ENCODE data around the gene COL8A2.

Gene COL8A2

DNA sequence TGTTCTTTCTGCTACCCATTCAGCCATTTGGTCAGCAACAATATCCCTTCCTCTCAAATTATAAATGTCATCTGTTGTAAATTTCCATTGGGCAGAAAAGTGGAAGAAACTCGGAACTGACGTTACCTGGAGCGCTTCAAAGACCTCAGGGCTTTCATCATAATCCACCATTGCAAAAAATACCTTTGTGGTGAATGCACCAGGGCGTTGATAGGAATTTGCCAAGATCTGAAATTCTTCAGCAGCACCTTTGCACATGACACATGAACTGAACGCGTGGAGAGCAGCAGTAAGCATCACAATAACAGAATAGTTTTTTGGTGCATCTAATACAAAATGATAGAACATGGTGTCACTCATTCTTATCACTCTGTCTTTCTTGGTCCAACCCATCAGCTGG is 44.2 kb downstream of the COL8A2 start:
- Mint-ChIP-seq H3K4me3 (no peak overlapping the region), H3K9me3 (no peaks in the 10 kb centered on the region), H3K36me3 (no peaks in the 10 kb centered on the region), H3K27me3 (peaks cover 10% of the 10 kb centered on the region), H3K4me1 (no peaks in the 10 kb centered on the region), H3K27ac (no peak overlapping the region)
- DNase-seq (ENCODE audit: low spot score in 2 of 2) (no peak), ATAC-seq (ENCODE audit: low read depth) (no peak)

DNA sequence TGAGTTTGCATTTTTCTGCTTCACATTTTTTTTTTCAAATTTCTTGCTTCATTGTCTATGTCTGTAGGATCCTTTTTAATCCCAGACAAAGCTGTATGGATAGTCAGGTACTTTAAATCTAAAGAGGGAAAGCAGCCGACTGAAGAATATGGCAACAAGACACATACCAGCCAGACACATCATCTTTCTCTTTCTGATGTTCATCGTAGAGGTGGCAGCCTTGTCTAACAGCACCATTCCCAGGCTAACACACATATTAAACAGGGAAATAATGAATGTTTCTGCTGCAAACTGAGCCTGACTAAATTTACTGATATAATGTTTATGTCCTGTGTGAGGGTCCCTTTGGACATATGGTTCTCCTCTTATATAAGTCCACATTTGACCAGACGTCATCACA is 44.8 kb downstream of the COL8A2 start:
- H3K27me3 Mint-ChIP-seq: peaks cover 10% of the 10 kb centered on the region
- ATAC-seq (ENCODE audit: low read depth) (no peak), DNase-seq (ENCODE audit: low spot score in 2 of 2) (no peak)
- no peaks in the 10 kb centered on the region for H3K9me3 Mint-ChIP-seq
- H3K4me1 Mint-ChIP-seq: no peaks in the 10 kb centered on the region
- H3K36me3 Mint-ChIP-seq: no peaks in the 10 kb centered on the region
- no peak overlapping the region for H3K27ac Mint-ChIP-seq
- no peak overlapping the region for H3K4me3 Mint-ChIP-seq

DNA sequence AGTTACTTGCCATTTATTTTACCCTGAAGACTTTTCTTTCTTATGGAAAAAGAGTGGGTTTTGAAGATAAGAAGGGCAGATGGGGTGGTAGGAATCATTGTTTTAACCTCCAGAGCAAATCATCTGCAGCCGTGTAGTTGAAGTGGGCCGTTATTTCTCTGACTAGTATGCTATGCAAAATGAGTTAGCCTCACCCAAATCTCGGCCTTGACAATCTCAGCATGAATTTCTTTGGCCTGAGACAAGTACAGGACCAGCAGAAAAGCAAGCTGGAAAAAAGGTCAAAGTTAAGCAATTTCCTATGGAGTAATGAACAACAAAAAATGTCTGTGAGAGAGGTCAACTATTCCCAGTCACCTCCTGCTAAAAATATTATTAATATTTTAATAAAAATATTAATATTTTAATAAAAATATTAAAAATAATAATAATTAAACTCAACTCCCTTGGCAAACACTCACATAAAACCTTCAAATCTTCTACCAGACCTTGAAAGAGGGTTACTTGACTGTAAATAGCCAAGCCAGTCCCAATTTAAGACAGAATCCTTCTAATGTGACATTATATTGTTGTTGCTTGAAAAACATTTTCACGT is 47.9 kb downstream of the COL8A2 start:
- H3K27me3 Mint-ChIP-seq: peaks cover 3% of the 10 kb centered on the region
- ATAC-seq (ENCODE audit: low read depth) (no peak), DNase-seq (ENCODE audit: low spot score in 2 of 2) (no peak)
- H3K27ac Mint-ChIP-seq: no peak overlapping the region
- no peak overlapping the region for H3K4me3 Mint-ChIP-seq
- H3K4me1 Mint-ChIP-seq: no peaks in the 10 kb centered on the region
- H3K36me3 Mint-ChIP-seq: no peaks in the 10 kb centered on the region
- no peaks in the 10 kb centered on the region for H3K9me3 Mint-ChIP-seq

DNA sequence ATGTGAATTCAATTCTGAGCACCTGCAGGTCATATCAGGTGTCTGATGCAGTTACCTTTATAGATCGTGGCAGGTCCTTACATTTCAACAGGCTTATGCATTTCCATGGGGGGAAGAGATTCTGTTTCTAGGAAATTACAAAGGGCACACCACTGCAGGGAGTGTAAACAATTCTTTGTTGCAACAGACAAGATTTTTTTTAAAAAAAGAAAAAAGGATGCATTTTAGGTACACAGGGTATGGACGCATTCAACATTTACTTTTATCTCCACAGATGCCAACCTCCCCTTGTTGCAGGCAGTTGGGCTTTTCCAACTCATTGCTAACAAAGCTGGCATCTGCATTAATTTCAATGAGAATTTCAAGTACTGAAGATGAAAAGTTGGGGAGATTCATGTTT is 54.7 kb downstream of the COL8A2 start:
- H3K4me3 Mint-ChIP-seq: no peak overlapping the region
- no peaks in the 10 kb centered on the region for H3K36me3 Mint-ChIP-seq
- ATAC-seq (ENCODE audit: low read depth): no peak
- no peak overlapping the region for H3K27ac Mint-ChIP-seq
- H3K4me1 Mint-ChIP-seq: no peaks in the 10 kb centered on the region
- H3K9me3 Mint-ChIP-seq: no peaks in the 10 kb centered on the region
- DNase-seq (ENCODE audit: low spot score in 2 of 2): no peak
- no peaks in the 10 kb centered on the region for H3K27me3 Mint-ChIP-seq

DNA sequence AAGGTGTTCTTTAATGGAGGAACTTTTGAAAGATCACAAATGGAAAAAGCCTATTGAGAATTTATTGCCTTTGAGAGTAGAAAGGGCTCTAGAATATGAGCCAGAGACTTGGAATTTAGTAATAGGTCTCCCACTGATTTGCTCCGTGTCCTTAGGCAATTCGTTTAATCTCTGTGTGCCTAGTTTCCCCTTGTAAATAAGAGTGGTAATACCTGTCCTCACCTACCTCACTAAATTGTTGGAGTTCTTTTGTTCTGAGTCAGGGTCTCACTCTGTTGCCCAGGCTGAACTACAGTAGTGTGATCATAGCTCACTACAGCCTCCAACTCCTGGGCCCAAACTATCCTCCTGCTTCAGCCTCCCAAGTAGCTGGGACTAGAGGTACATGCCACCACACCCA is 56.2 kb downstream of the COL8A2 start:
- Mint-ChIP-seq H3K9me3 (no peaks in the 10 kb centered on the region), H3K36me3 (no peaks in the 10 kb centered on the region), H3K4me3 (no peak overlapping the region), H3K27ac (no peak overlapping the region), H3K27me3 (no peaks in the 10 kb centered on the region), H3K4me1 (no peaks in the 10 kb centered on the region)
- DNase-seq (ENCODE audit: low spot score in 2 of 2): no peak
- no peak for ATAC-seq (ENCODE audit: low read depth)

DNA sequence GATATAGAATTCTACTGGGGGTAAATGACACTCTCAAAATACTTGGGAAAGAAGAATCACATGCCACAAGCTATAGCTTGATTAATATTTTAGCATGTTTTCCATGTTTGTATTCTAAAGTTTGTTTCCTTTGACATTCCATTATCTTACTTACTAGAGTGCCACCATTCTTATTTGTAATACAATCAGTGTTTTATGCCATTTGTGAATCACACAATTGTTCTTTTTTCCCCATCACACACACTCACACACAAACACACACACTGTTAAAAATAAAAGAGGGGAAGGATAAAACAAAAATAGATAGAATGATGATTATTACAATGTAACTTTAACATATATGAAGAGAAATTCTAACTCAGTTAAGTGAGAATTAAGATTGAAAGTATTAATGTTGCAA is 57.2 kb downstream of the COL8A2 start:
- Mint-ChIP-seq H3K4me1 (no peaks in the 10 kb centered on the region), H3K27ac (no peak overlapping the region), H3K4me3 (no peak overlapping the region), H3K27me3 (no peaks in the 10 kb centered on the region), H3K9me3 (no peaks in the 10 kb centered on the region), H3K36me3 (no peaks in the 10 kb centered on the region)
- DNase-seq (ENCODE audit: low spot score in 2 of 2) (no peak), ATAC-seq (ENCODE audit: low read depth) (no peak)

DNA sequence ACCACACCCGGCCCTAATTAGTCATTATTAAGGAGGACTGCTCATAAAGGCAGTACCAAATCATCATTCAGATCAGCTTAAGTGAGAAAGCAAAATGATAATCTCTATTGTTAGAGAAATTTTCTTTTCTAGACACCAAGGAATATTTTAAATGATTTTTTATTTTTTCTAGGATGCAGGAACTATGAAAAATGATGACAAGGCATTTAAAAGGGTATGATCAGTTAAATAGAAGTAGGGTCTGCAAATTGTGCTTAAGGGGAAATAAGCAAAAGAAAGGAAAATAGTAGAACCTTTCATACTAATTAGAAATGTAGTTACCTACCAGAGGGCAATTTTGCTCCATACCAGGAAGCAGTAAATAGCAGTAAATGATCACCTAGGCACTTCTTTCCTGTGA is 62.7 kb downstream of the COL8A2 start:
- no peaks in the 10 kb centered on the region for H3K9me3 Mint-ChIP-seq
- no peaks in the 10 kb centered on the region for H3K27me3 Mint-ChIP-seq
- ATAC-seq (ENCODE audit: low read depth) (no peak), DNase-seq (ENCODE audit: low spot score in 2 of 2) (no peak)
- no peak overlapping the region for H3K4me3 Mint-ChIP-seq
- H3K4me1 Mint-ChIP-seq: no peaks in the 10 kb centered on the region
- no peak overlapping the region for H3K27ac Mint-ChIP-seq
- H3K36me3 Mint-ChIP-seq: peaks cover 2% of the 10 kb centered on the region

DNA sequence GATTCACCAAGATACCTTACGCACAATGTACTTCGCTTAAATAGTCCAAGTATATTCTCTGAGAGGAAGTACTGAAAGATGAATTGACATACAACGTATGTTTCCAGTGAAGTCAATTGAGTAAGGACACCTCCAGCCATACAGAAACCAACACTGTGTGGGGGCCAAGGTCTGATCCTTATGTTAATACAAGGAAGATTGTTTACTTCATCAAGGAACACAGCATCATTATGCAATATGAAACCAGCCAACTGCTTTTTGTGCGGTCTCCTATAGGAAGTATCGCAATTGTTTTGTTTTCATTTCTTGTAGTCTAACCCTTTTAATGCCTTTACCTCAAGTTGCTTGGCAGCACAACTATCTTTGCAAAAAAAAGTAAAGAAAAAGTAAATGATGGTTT is 69.3 kb downstream of the COL8A2 start:
- DNase-seq (ENCODE audit: low spot score in 2 of 2) (no peak), ATAC-seq (ENCODE audit: low read depth) (no peak)
- Mint-ChIP-seq H3K4me3 (no peak overlapping the region), H3K27ac (no peak overlapping the region), H3K36me3 (peaks cover 19% of the 10 kb centered on the region), H3K9me3 (no peaks in the 10 kb centered on the region), H3K4me1 (no peaks in the 10 kb centered on the region), H3K27me3 (no peaks in the 10 kb centered on the region)

DNA sequence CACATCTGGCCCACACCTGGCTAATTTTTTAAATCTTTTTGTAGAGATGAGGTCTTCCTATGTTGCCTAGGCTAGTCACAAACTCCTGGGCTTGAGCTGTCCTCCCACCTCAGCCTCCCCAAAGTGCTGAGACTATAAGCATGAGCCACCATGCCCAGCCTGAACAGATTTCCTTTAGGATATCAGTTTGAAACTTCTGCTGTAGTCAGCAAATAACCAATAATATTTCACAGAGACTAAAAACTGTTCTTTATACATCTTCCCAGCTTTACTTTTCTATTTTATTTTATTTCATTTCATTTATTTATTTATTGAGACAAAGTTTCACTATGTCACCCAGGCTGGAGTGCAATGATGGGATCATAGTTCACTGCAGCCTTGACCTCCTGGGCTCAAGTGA is 71.0 kb downstream of the COL8A2 start:
- ATAC-seq (ENCODE audit: low read depth): no peak
- Mint-ChIP-seq H3K36me3 (peaks cover 20% of the 10 kb centered on the region), H3K27ac (no peak overlapping the region), H3K4me1 (no peaks in the 10 kb centered on the region), H3K4me3 (no peak overlapping the region), H3K27me3 (no peaks in the 10 kb centered on the region), H3K9me3 (no peaks in the 10 kb centered on the region)
- no peak for DNase-seq (ENCODE audit: low spot score in 2 of 2)

DNA sequence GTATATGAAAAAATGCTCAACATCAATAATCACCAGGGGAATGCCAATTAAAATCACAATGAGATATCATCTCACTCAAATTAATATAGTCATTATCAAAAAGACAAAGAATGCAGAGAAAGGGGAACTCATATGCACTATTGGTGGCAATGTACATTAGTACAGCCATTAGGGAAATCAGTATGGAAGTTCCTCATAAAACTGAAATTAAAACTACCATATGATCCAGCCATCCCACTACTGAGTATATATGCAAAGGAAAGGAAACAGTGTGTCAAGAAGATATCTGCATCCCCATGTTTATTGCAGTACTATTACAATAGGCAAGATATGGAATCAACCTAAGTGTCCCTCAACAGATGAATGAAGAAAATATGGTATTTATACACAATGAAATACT is 73.2 kb downstream of the COL8A2 start:
- no peak for DNase-seq (ENCODE audit: low spot score in 2 of 2)
- no peak for ATAC-seq (ENCODE audit: low read depth)
- H3K4me1 Mint-ChIP-seq: no peaks in the 10 kb centered on the region
- no peaks in the 10 kb centered on the region for H3K27me3 Mint-ChIP-seq
- H3K4me3 Mint-ChIP-seq: no peak overlapping the region
- H3K27ac Mint-ChIP-seq: no peak overlapping the region
- peaks cover 35% of the 10 kb centered on the region for H3K36me3 Mint-ChIP-seq
- peaks cover 4% of the 10 kb centered on the region for H3K9me3 Mint-ChIP-seq

Data from memory B cell (primary cell).